ENCODE measurements around the gene MON1B.
"Not testable (repeated sequence)": the region's sequence is repeated elsewhere in the genome, so short reads cannot be mapped to it uniquely, and the experiment has no call there.

The MON1B gene

GRCh38 chr16:77238593-77238992, 47.6 kb downstream of the MON1B start:
- DNase-seq: no peak

GRCh38 chr16:77242471-77242870, 51.5 kb downstream of the MON1B start:
- DNase-seq: not testable (repeated sequence)

GRCh38 chr16:77246150-77246549, 55.2 kb downstream of the MON1B start:
- no peak for DNase-seq

GRCh38 chr16:77250400-77250799, 59.4 kb downstream of the MON1B start:
- DNase-seq: no peak

All from nucleus accumbens (tissue), 56 donors.